Stimulated activated CD4-positive, alpha-beta T cell treated with anti-CD3 and anti-CD28 coated beads, TNF-alpha, amount 100 ng/mL, for 48 hours (primary cell): ENCODE data around the gene ARF6.
A peak's percentile ranks its signal among the peaks of the same experiment; 100 is the strongest.
"Not testable (repeated sequence)": the region's sequence is repeated elsewhere in the genome, so short reads cannot be mapped to it uniquely, and the experiment has no call there.

Experiments used
- DNase-seq, 3 donors: peaks; one replicate each; pipeline ENCODE4 v3.0.0-alpha.2; 2020; ENCODE audit warnings: low read depth in 3 of 3

The ARF6 gene

GRCh38 chr14:49876563-49877127 is 16.2 kb upstream of the ARF6 start:
- no peak for DNase-seq

- peak in 2 of 3 donors; percentile 60 to 70 for DNase-seq
Measured at GRCh38 chr14:49879646-49880204, 13.2 kb upstream of the ARF6 start.

- no peak for DNase-seq
Measured at GRCh38 chr14:49880267-49881064, 12.4 kb upstream of the ARF6 start.

GRCh38 chr14:49881350-49882001 is 11.4 kb upstream of the ARF6 start:
- no peak for DNase-seq

- DNase-seq = no peak
Measured at GRCh38 chr14:49882826-49883694, 9.8 kb upstream of the ARF6 start.

- DNase-seq = no peak
Measured at GRCh38 chr14:49886523-49886922, 6.4 kb upstream of the ARF6 start.

- no peak for DNase-seq
Measured at GRCh38 chr14:49888293-49888692, 4.6 kb upstream of the ARF6 start.

GRCh38 chr14:49892301-49892635 is 614 bp upstream of the ARF6 start:
- peak in 2 of 3 donors; percentile 29 to 44 for DNase-seq

GRCh38 chr14:49893309-49894213 is 679 bp downstream of the ARF6 start:
- DNase-seq = peak; percentile 74 to 78 (median 76)

- not testable (repeated sequence) for DNase-seq
Measured at GRCh38 chr14:49894214-49895107, 1.6 kb downstream of the ARF6 start.

GRCh38 chr14:49895480-49895879 is 2.6 kb downstream of the ARF6 start:
- no peak for DNase-seq

GRCh38 chr14:49896272-49896671 is 3.4 kb downstream of the ARF6 start:
- not testable (repeated sequence) for DNase-seq

GRCh38 chr14:49896966-49897365 is 4.1 kb downstream of the ARF6 start:
- DNase-seq = no peak

- no peak for DNase-seq
Measured at GRCh38 chr14:49897414-49897813, 4.5 kb downstream of the ARF6 start.

- DNase-seq = no peak
Measured at GRCh38 chr14:49897965-49898364, 5.1 kb downstream of the ARF6 start.

- no peak for DNase-seq
Measured at GRCh38 chr14:49898485-49898884, 5.6 kb downstream of the ARF6 start.

- DNase-seq = no peak
Measured at GRCh38 chr14:49900973-49901372, 8.1 kb downstream of the ARF6 start.

GRCh38 chr14:49902679-49903246 is 9.9 kb downstream of the ARF6 start:
- not testable (repeated sequence) for DNase-seq

GRCh38 chr14:49904270-49904669 is 11.4 kb downstream of the ARF6 start:
- no peak for DNase-seq
